HUES6 (cell line): ENCODE data around the gene PTMS.

Experiments
- H3K27ac ChIP-seq: 2 replicates; pipeline ENCODE4 v1.7.0; 2013; ENCODE audit warnings: low read depth, mild to moderate bottlenecking, low read length, inconsistent platforms
- H3K27me3 ChIP-seq: 2 replicates; pipeline ENCODE4 v1.6.1; 2013; ENCODE audit warnings: low read length; ENCODE audit not compliant: control insufficient read depth, insufficient read depth
- H3K36me3 ChIP-seq: 2 replicates; pipeline ENCODE4 v1.6.1; 2013; ENCODE audit warnings: low read length; ENCODE audit not compliant: control insufficient read depth, insufficient read depth
- H3K4me1 ChIP-seq: 2 replicates; pipeline ENCODE4 v1.6.1; 2013; ENCODE audit warnings: low read length; ENCODE audit not compliant: control insufficient read depth, insufficient read depth
- H3K4me3 ChIP-seq: 2 replicates; pipeline ENCODE4 v1.5.1; 2013; ENCODE audit warnings: low read depth, low read length
- H3K9ac ChIP-seq: one replicate; pipeline ENCODE4 v1.6.1; 2013; ENCODE audit warnings: mild to moderate bottlenecking, low read length
- H3K9me3 ChIP-seq: 2 replicates; pipeline ENCODE4 v1.6.1; 2013; ENCODE audit warnings: low read depth, low read length; ENCODE audit not compliant: control insufficient read depth, insufficient read depth

Gene PTMS

GRCh38 chr12:6752921-6753771, 13.0 kb upstream of the PTMS start, which contains the start of gene MLF2:
Gene MLF2 (minus strand): TSS chr12:6753141. CDS start chr12:6752334, 807 bp downstream.
- peak within 1 kb of the TSS; percentile 94 for H3K27ac ChIP-seq
- H3K9ac ChIP-seq = peak within 1 kb of the TSS; percentile 98
- no peaks in the 10 kb centered on the region for H3K27me3 ChIP-seq
- no peaks in the 10 kb centered on the region for H3K9me3 ChIP-seq
- peaks cover 15% of the 10 kb centered on the region for H3K4me1 ChIP-seq
- H3K4me3 ChIP-seq = peak within 1 kb of the TSS; percentile 88
- peaks cover 40% of the 10 kb centered on the region for H3K36me3 ChIP-seq

- Histone ChIP-seq H3K27ac (no peak overlapping the region), H3K36me3 (peaks cover 32% of the 10 kb centered on the region), H3K4me1 (peaks cover 21% of the 10 kb centered on the region), H3K9me3 (no peaks in the 10 kb centered on the region), H3K9ac (peak overlapping the region; percentile 5), H3K27me3 (no peaks in the 10 kb centered on the region), H3K4me3 (peak overlapping the region; percentile 88)
Observed at GRCh38 chr12:6753772-6754356, 12.3 kb upstream of the PTMS start.

GRCh38 chr12:6754411-6754810, 11.8 kb upstream of the PTMS start:
- Histone ChIP-seq H3K4me3 (no peak overlapping the region), H3K4me1 (peaks cover 22% of the 10 kb centered on the region), H3K9ac (no peak overlapping the region), H3K27me3 (no peaks in the 10 kb centered on the region), H3K36me3 (peaks cover 27% of the 10 kb centered on the region), H3K9me3 (no peaks in the 10 kb centered on the region), H3K27ac (no peak overlapping the region)

- Histone ChIP-seq H3K36me3 (no peaks in the 10 kb centered on the region; the same call in 1 of the 2 replicates), H3K9ac (no peak overlapping the region), H3K4me3 (no peak overlapping the region), H3K27ac (no peak overlapping the region), H3K9me3 (no peaks in the 10 kb centered on the region), H3K4me1 (peaks cover 17% of the 10 kb centered on the region), H3K27me3 (no peaks in the 10 kb centered on the region)
Observed at GRCh38 chr12:6757028-6757690, 9.0 kb upstream of the PTMS start.

GRCh38 chr12:6758506-6759095, 7.6 kb upstream of the PTMS start:
- H3K4me3 ChIP-seq = no peak overlapping the region

GRCh38 chr12:6759741-6760140, 6.4 kb upstream of the PTMS start:
- H3K27me3 ChIP-seq = no peaks in the 10 kb centered on the region
- no peaks in the 10 kb centered on the region for H3K9me3 ChIP-seq
- H3K36me3 ChIP-seq = no peaks in the 10 kb centered on the region
- H3K9ac ChIP-seq = no peak overlapping the region
- no peak overlapping the region for H3K4me3 ChIP-seq
- H3K27ac ChIP-seq = no peak overlapping the region
- peaks cover 18% of the 10 kb centered on the region; the same call in 1 of the 2 replicates for H3K4me1 ChIP-seq

More at GRCh38 chr12:6758506-6759095, 7.6 kb upstream of the PTMS start:
- Histone ChIP-seq H3K27ac (no peak overlapping the region), H3K36me3 (no peaks in the 10 kb centered on the region), H3K4me1 (peaks cover 22% of the 10 kb centered on the region), H3K9ac (no peak overlapping the region), H3K9me3 (no peaks in the 10 kb centered on the region), H3K27me3 (no peaks in the 10 kb centered on the region)

GRCh38 chr12:6763380-6763779, 2.8 kb upstream of the PTMS start:
- H3K9me3 ChIP-seq = no peaks in the 10 kb centered on the region
- H3K4me1 ChIP-seq = peaks cover 28% of the 10 kb centered on the region
- no peaks in the 10 kb centered on the region for H3K27me3 ChIP-seq
- H3K27ac ChIP-seq = peak overlapping the region; percentile 77; the same call in 1 of the 2 replicates
- no peaks in the 10 kb centered on the region for H3K36me3 ChIP-seq
- H3K4me3 ChIP-seq = peak overlapping the region; percentile 17
- H3K9ac ChIP-seq = peak overlapping the region; percentile 53

- Histone ChIP-seq H3K9ac (peak overlapping the region; percentile 53), H3K4me1 (peaks cover 30% of the 10 kb centered on the region), H3K36me3 (0 out of 2 replicates have a peak, but pooled peaks cover under 1% of the 10 kb centered on the region), H3K9me3 (no peaks in the 10 kb centered on the region), H3K27ac (peak overlapping the region; percentile 77), H3K4me3 (peak overlapping the region; percentile 79), H3K27me3 (no peaks in the 10 kb centered on the region)
Observed at GRCh38 chr12:6764011-6764828, 1.9 kb upstream of the PTMS start.

- no peak overlapping the region; the same call in 1 of the 2 replicates for H3K27ac ChIP-seq
- H3K4me3 ChIP-seq = peak overlapping the region; percentile 79
- no peaks in the 10 kb centered on the region for H3K9me3 ChIP-seq
- H3K27me3 ChIP-seq = no peaks in the 10 kb centered on the region
- H3K4me1 ChIP-seq = peaks cover 34% of the 10 kb centered on the region
- H3K9ac ChIP-seq = peak overlapping the region; percentile 67
- H3K36me3 ChIP-seq = peaks cover 9% of the 10 kb centered on the region; the same call in 1 of the 2 replicates
Observed at GRCh38 chr12:6765048-6765633, 1.0 kb upstream of the PTMS start.
